Activated CD4-positive, alpha-beta T cell treated with anti-CD3 and anti-CD28 coated beads, Interleukin-2, amount 50 U/mL, for 48 hours (primary cell): ENCODE measurements around the gene NCAPD3.
"Not testable (repeated sequence)": the region's sequence is repeated elsewhere in the genome, so short reads cannot be mapped to it uniquely, and the experiment has no call there.

ENCODE experiments used
- DNase-seq, 2 experiments: peaks; one replicate each; pipeline ENCODE4 v3.0.0-alpha.2; 2020

The NCAPD3 gene

DNA sequence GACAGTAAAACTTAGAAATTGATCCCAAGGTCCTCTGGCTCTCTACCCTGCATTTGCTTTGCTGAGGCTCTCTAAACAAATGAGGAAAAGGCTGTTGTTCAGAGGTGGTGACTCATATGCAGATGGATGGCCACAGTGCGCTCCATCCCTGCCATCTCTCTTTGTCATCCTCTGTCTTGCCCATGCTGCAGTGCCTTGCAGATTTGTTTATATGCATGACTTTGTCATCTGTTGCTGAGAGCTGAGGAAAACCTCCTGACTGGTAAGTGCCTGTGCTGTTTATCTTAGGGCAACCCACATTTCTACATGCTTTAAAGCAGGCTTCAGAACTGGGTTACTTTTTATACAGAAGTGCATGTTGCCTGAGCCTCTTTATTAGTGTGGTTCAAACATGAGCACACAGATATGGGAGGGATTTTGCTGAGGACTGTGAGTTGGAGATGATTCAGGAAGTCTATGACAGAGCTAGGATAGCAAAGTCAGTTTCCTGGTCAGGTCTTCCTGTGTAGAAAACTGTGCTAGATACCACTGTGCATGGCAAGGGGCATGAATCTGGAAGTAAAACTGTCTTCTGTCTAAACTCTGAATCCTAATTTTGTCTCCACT lies 97.4 kb downstream of the NCAPD3 start:
- no peak for DNase-seq

GRCh38 chr11:134125507-134125906 lies 98.3 kb downstream of the NCAPD3 start:
- no peak for DNase-seq

DNA sequence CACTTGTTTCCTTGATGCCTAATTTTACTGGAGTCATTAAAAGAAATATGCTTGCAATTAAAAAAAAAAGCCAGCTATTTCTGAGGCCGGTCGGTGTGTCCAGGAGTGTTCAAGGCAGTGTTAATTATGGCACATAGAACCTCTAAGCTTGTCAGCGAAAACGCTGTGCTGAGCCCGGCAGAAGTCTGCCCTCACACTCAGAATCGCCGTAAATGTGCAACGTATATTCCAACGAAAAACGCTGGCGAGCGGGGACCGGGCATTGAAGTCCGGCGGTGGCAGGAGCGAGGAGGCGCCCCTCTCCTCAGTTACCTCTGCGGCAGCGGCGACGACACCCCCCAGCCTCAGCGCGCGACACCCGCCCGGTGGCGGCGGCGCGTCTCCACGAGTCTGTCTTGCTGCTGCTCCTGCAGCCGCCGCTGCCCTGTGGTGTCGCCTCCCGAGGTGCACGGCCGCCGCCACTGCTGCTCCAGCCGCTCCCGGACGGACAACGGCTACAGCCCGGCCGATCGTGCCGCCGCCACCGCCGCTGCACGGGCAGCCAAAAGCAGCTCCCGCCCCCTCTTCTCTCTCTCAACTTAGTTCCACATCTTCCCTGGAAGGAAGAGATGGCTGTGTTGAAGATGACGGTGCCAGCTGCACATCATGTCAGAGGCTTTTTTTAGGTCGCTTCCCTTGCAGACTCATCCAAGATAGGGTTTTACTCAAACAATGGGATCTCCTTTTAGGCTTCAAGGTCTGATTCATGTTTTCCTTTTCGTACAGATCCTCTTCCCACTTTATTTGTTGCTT lies 98.9 kb downstream of the NCAPD3 start:
- no peak for DNase-seq

- DNase-seq, result no peak
Observed at GRCh38 chr11:134120921-134121526, 102.7 kb downstream of the NCAPD3 start.

DNA sequence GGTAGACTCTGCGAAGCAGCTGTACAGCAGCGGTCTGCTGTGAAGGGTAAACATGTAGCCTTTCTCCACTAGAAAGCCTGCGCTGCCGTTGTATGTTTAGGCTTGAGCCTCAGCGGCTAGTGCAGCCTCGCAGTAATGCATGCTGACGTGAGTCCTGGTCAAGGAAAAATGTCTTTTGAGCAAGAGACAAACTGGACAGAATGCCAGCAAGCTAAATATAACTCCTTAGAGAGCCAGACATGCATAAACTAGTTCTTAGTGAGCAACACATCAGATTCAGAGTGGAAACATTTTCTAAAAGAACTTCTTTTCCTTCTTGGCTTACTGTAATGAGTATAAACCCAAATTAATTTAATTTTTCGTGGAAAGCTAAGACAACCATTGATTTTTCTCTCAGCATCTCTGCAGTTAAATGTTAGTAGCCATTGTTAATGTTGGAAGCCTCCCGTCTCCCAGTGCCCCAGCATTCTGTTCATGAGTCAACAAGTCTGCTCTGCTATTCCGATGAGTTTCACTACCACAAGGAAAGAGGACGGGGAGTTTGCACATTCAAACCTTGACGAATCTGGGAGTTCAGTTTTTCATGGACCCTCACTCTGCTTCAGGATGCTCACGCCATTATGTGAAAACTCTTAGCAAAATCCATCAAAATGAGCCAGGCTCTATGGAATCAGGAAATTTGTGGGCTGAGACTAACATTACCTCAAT lies 103.5 kb downstream of the NCAPD3 start:
- no peak for DNase-seq

- no peak for DNase-seq
Observed at GRCh38 chr11:134119094-134119493, 104.7 kb downstream of the NCAPD3 start.

DNA sequence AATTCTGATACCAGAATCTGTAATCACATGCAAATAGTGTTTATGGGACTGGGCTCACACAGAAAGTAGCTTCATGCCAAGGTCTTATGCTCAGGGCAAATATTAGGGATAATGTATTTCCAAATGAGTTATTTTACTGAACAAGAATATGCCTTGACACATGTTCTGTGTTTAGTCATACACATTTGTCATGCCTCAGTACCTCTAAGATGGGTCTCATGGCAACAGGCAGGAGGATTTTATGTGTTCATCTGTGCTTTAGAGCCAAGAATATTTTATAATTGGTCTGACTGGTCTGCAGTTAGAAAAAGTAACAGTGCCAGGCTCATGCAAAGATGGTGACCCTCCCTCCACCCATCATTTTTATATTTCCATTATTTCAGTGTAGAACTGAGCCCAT lies 105.8 kb downstream of the NCAPD3 start:
- DNase-seq, result no peak

GRCh38 chr11:134116210-134116609 lies 107.6 kb downstream of the NCAPD3 start:
- DNase-seq, result no peak

DNA sequence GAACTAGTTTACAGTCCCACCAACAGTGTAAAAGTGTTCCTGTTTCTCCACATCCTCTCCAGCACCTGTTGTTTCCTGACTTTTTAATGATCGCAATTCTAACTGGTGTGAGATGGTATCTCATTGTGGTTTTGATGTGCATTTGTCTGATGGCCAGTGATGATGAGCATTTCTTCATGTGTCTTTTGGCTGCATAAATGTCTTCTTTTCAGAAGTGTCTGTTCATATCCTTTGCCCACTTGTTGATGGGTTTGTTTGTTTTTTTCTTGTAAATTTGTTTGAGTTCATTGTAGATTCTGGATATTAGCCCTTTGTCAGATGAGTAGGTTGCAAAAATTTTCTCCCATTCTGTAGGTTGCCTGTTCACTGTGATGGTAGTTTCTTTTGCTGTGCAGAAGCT lies 110.0 kb downstream of the NCAPD3 start:
- DNase-seq, result not testable (repeated sequence)

DNA sequence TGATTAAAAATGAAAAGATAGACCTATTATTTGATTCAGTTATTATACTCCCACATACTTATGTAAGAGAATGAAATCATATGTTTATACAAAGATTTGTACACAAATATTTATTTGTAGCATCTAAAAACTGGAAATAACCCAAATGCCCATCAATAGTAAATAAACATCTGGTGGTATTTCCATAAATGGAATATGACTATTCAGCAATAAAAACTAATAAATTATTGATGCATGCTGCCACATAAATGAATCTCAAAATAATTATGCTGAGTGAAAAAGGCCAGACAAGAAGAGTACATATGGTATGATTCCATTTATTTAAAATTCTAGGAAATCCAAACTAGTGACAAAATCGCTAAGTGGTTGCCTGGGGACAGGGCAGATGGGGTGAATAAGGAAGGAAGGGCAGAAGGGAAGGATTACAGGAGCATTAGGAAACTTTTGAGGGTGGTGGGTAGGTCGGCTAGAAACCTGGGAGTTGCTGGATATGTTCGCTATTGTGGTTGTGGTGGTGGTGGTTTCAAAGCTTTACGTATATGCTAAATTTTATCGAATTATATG lies 113.4 kb downstream of the NCAPD3 start:
- no peak for DNase-seq
